ENCODE measurements around the gene NKD2.

- TF ChIP-seq CTCF (IDR thresholded peaks at IDR 0.05; ENCODE audit: low read length) (no peak), EZH2 (IDR thresholded peaks at IDR 0.05; ENCODE audit: borderline replicate concordance, low read length) (no peak)
These were observed 39.6 kb downstream of the NKD2 start for GRCh38 chr5:1048162-1048721.

All from OCI-LY1 (cell line).